ENCODE data around the gene NCKAP5. TPM values are rescaled to one million over a fixed set of nuclear protein-coding genes. Genes with fewer than 3 reads are reported as not detected.

Gene NCKAP5
- total RNA-seq, 3 donors from 2014 or later (not counting 1 experiment from before 2014, with no cell fraction given) = 0.12 to 0.20 TPM; not detected in 1

DNA sequence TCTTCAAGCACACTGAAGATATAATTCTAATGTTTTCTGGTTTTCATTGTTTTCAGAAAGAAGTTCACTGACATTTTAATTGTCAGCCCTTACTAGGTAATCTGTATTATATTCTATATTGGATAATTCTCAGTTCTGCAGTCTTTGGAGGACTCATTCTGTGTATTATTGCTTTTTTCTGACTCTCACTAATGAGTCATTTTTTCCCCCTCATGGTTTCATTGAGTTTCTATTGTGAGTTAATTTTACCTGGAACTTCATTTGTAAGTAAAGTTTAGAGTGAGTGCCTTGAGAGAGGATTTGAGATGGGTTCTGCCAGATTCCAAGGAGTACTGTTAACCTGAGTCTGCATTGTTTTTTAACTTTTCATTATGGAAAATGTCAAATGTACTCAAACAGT, 807.9 kb downstream of the NCKAP5 start:
- Mint-ChIP-seq H3K4me1 (no peaks in the 10 kb centered on the region), H3K27me3 (ENCODE audit: low read depth in 2 of 2) (no peaks in the 10 kb centered on the region), H3K4me3 (no peak overlapping the region), H3K9me3 (peaks cover 6 to 13% of the 10 kb centered on the region in 2 donors), H3K27ac (no peak overlapping the region), H3K36me3 (no peaks in the 10 kb centered on the region)
- intact Hi-C loops (cut with micrococcal nuclease) = no loop called here
- Histone ChIP-seq H3K4me3 (ENCODE audit: low read length) (no peak overlapping the region), H3K36me3 (ENCODE audit: control insufficient read depth, insufficient read depth, low read length) (no peaks in the 10 kb centered on the region), H3K9me3 (ENCODE audit: control insufficient read depth, insufficient read depth, low read length) (peaks cover 2% of the 10 kb centered on the region), H3K4me1 (ENCODE audit: control insufficient read depth, insufficient read depth, low read length) (no peaks in the 10 kb centered on the region), H3K27me3 (ENCODE audit: control insufficient read depth, insufficient read depth, low read length) (no peaks in the 10 kb centered on the region), H3K27ac (ENCODE audit: low read length) (no peak overlapping the region)
- ATAC-seq (no peak), DNase-seq (no peak)
- TF ChIP-seq CTCF (IDR thresholded peaks at IDR 0.05) = no peak

- Mint-ChIP-seq H3K27ac (no peak overlapping the region), H3K9me3 (peaks cover 6 to 8% of the 10 kb centered on the region in 2 donors), H3K36me3 (no peaks in the 10 kb centered on the region), H3K4me3 (no peak overlapping the region), H3K4me1 (no peaks in the 10 kb centered on the region), H3K27me3 (ENCODE audit: low read depth in 2 of 2) (no peaks in the 10 kb centered on the region)
- no peak overlapping the region for H3K4me3 ChIP-seq (ENCODE audit: low read length)
- no peaks in the 10 kb centered on the region for H3K36me3 ChIP-seq (ENCODE audit: control insufficient read depth, insufficient read depth, low read length)
- H3K9me3 ChIP-seq (ENCODE audit: control insufficient read depth, insufficient read depth, low read length) = no peaks in the 10 kb centered on the region
- H3K27ac ChIP-seq (ENCODE audit: low read length) = no peak overlapping the region
- no peak for ATAC-seq
- no peak for TF ChIP-seq CTCF (IDR thresholded peaks at IDR 0.05)
- no peaks in the 10 kb centered on the region for H3K4me1 ChIP-seq (ENCODE audit: control insufficient read depth, insufficient read depth, low read length)
- DNase-seq = no peak
- intact Hi-C loops (cut with micrococcal nuclease) = no loop called here
- no peaks in the 10 kb centered on the region for H3K27me3 ChIP-seq (ENCODE audit: control insufficient read depth, insufficient read depth, low read length)
Observed at GRCh38 chr2:132758995-132759394, 809.3 kb downstream of the NCKAP5 start.

- Mint-ChIP-seq H3K9me3 (peaks cover 3 to 8% of the 10 kb centered on the region in 2 donors), H3K4me3 (no peak overlapping the region), H3K27ac (no peak overlapping the region), H3K36me3 (no peaks in the 10 kb centered on the region), H3K27me3 (ENCODE audit: low read depth in 2 of 2) (no peaks in the 10 kb centered on the region), H3K4me1 (no peaks in the 10 kb centered on the region)
- no peaks in the 10 kb centered on the region for H3K9me3 ChIP-seq (ENCODE audit: control insufficient read depth, insufficient read depth, low read length)
- TF ChIP-seq CTCF (IDR thresholded peaks at IDR 0.05) = no peak
- H3K4me1 ChIP-seq (ENCODE audit: control insufficient read depth, insufficient read depth, low read length) = no peaks in the 10 kb centered on the region
- H3K27ac ChIP-seq (ENCODE audit: low read length) = no peak overlapping the region
- WGBS (ENCODE audit: insufficient coverage) = 79% methylated on average over 3 of the region's 3 CpGs
- DNase-seq = no peak
- no peak for ATAC-seq
- intact Hi-C loops (cut with micrococcal nuclease) = no loop called here
- H3K4me3 ChIP-seq (ENCODE audit: low read length) = no peak overlapping the region
- no peaks in the 10 kb centered on the region for H3K27me3 ChIP-seq (ENCODE audit: control insufficient read depth, insufficient read depth, low read length)
- H3K36me3 ChIP-seq (ENCODE audit: control insufficient read depth, insufficient read depth, low read length) = no peaks in the 10 kb centered on the region
Observed at GRCh38 chr2:132757676-132758075, 810.6 kb downstream of the NCKAP5 start.

DNA sequence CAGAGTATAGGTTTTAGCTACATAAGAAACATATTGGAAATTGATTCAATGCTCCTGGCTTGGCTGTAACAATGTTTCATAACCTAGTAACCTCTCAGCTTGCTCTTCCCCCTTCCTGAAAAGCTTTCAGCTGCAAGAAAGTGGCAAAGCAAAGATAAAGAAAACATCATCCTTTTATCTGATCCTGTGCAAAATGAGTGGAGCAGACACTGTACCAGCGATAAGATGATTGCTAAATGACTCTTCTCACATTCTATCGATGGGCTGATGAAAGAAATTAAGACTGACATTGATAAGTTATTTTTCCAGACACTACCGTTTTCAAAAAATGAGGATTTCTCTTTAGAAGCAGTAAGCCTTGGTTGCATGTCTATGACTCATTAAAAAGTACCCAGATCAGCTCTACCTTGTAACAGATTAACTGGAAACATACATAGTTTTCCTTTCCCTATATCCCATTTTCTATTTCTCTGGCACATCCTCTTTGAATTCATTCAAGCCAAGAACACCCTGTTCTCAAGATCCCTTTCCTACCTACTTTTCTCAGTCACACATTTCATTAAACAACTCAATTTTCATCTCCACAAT, 811.2 kb downstream of the NCKAP5 start:
- H3K9me3 Mint-ChIP-seq = peaks cover 2 to 6% of the 10 kb centered on the region in 2 donors

More for the DNA sequence above, 811.2 kb downstream of the NCKAP5 start:
- Histone ChIP-seq H3K4me3 (ENCODE audit: low read length) (no peak overlapping the region), H3K27me3 (ENCODE audit: control insufficient read depth, insufficient read depth, low read length) (no peaks in the 10 kb centered on the region), H3K9me3 (ENCODE audit: control insufficient read depth, insufficient read depth, low read length) (no peaks in the 10 kb centered on the region), H3K36me3 (ENCODE audit: control insufficient read depth, insufficient read depth, low read length) (no peaks in the 10 kb centered on the region), H3K4me1 (ENCODE audit: control insufficient read depth, insufficient read depth, low read length) (no peaks in the 10 kb centered on the region), H3K27ac (ENCODE audit: low read length) (no peak overlapping the region)
- intact Hi-C loops (cut with micrococcal nuclease) = no loop called here
- Mint-ChIP-seq H3K4me1 (no peaks in the 10 kb centered on the region), H3K36me3 (no peaks in the 10 kb centered on the region), H3K27me3 (ENCODE audit: low read depth in 2 of 2) (no peaks in the 10 kb centered on the region), H3K27ac (no peak overlapping the region), H3K4me3 (no peak overlapping the region)
- no peak for TF ChIP-seq CTCF (IDR thresholded peaks at IDR 0.05)
- no peak for DNase-seq
- 85% methylated on average over 3 of the region's 3 CpGs for WGBS (ENCODE audit: insufficient coverage)
- no peak for ATAC-seq
